LNCaP clone FGC (cell line): ENCODE results near the gene HOXA3.

Source experiments
- DNase-seq: peaks from one replicate; pipeline ENCODE4 v3.0.0-alpha.2; 2011; ENCODE audit warnings: low read depth
- H3K4me3 ChIP-seq: 2 replicates; pipeline ENCODE4 v1.5.1; 2011; ENCODE audit warnings: mild to moderate bottlenecking, low read depth, low read length, control low read depth
- CTCF ChIP-seq: IDR thresholded peaks from 2 replicates; pipeline ENCODE4 v1.5.1; 2012; ENCODE audit warnings: mild to moderate bottlenecking; ENCODE audit not compliant: control insufficient read depth, insufficient read depth; ENCODE audit errors: extremely low read depth

The HOXA3 gene

DNA sequence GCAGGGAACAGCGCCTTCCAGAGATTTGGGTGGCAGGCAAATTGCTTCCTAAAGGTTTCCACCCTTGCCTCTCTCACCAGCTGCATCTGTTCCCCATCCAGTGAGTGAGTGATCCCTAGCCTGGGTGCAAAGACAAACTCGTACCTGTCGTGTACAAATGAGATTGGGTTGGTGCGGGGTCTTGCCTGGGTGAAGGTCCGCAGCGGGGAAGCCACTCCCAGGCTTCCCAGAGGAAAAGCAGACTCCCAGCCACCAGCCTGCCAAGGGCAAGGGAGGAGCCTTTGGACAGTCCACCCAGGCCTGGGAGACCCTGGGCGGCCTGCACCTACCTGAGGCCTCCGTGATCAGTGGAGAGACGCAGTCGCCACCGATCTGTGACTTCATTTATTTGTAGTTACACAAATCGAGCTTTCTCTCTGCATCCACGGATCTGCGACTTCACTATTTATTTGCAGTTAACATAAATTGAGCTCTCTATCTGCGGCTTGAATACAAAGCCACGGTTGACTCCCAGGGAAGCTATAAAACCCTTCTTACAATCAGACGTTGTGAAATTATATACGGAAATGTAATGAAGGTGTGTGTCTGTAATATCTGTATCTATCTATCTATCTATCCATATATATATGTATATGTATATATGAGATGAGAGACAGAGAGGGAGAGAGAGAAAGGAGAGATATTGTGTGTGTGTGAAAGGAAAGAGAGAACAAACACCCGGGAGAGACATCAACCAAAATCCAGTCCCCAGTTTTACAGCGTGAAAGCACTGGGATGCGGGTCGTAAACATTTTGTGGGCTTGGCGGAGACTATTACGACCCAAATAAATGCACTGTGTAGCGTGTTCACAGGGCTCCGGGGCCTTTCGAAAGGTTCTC lies 7.1 kb upstream of the HOXA3 start:
- H3K4me3 ChIP-seq, result no peak overlapping the region
- peak; percentile 65 for DNase-seq
- no peak for TF ChIP-seq CTCF

GRCh38 chr7:27158436-27159265 lies 6.3 kb upstream of the HOXA3 start:
- no peak overlapping the region for H3K4me3 ChIP-seq
- TF ChIP-seq CTCF, result no peak
- DNase-seq, result no peak

- H3K4me3 ChIP-seq, result no peak overlapping the region
- no peak for DNase-seq
Observed at GRCh38 chr7:27157702-27158431, 5.5 kb upstream of the HOXA3 start.

GRCh38 chr7:27156916-27157701 lies 4.7 kb upstream of the HOXA3 start:
- no peak for DNase-seq
- no peak overlapping the region for H3K4me3 ChIP-seq
- TF ChIP-seq CTCF, result no peak

More at GRCh38 chr7:27157702-27158431, 5.5 kb upstream of the HOXA3 start:
- TF ChIP-seq CTCF, result no peak

- no peak for TF ChIP-seq CTCF
- peak within 1 kb of the TSS; percentile 28 for H3K4me3 ChIP-seq
- DNase-seq, result no peak
Observed at GRCh38 chr7:27156508-27156898, 4.1 kb upstream of the HOXA3 start, which contains the start of gene HOXA7. TSS of gene HOXA7 (minus strand) at chr7:27156675. CDS start at chr7:27156545, 130 bp downstream.

- peak overlapping the region; percentile 28 for H3K4me3 ChIP-seq
- DNase-seq, result no peak
- peak; percentile 19; the same call in 1 of the 2 replicates for TF ChIP-seq CTCF
Observed at GRCh38 chr7:27155816-27156507, 3.6 kb upstream of the HOXA3 start.
